Astrocyte of the cerebellum (primary cell): ENCODE measurements around the gene CSMD2.
A peak's percentile ranks its signal among the peaks of the same experiment; 100 is the strongest.
"Not testable (repeated sequence)": the region's sequence is repeated elsewhere in the genome, so short reads cannot be mapped to it uniquely, and the experiment has no call there.

Experiments used
- DNase-seq: peaks from one replicate; pipeline ENCODE4 v3.0.0-alpha.2; 2011; ENCODE audit warnings: low read depth
- H3K4me3 ChIP-seq: 2 replicates; pipeline ENCODE4 v1.5.1; 2011; ENCODE audit warnings: mild to moderate bottlenecking, low read depth, low read length, moderate library complexity
- CTCF ChIP-seq: IDR thresholded peaks from 2 replicates; pipeline ENCODE4 v1.5.1; 2012; ENCODE audit warnings: low read length, low read depth, moderate library complexity, mild to moderate bottlenecking; ENCODE audit errors: missing control alignments
- in situ Hi-C: cut with HindIII; loops from 2 replicates; pipeline ENCODE4 v1.10.0; 2017; ENCODE audit warnings: low sequenced_read_pairs

CSMD2 gene

DNA sequence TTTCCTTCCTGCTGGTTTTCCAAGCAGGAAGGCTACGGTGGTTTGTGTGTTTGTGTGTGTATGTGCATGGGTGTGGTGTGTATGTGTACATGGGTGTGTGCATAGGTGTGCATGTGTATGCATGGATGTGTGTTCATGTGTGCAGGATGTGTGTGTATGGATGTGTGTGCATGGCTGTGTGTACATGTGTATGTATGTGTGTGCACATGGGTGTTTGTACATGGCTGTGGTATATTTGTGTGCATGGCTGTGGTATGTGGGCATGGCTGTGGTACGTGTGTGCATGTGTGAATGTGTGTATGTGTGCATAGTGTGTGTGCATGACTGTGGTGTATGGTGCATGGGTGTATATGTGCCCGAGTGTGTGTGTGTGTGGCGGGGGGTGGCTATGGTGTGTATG is 24.0 kb upstream of the CSMD2 start:
- no peak for TF ChIP-seq CTCF
- H3K4me3 ChIP-seq, result no peak overlapping the region
- DNase-seq, result no peak
- in situ Hi-C loops, result no loop called here

GRCh38 chr1:34188418-34188817 is 23.4 kb upstream of the CSMD2 start:
- no peak overlapping the region for H3K4me3 ChIP-seq
- TF ChIP-seq CTCF, result no peak
- no peak for DNase-seq
- in situ Hi-C loops, result no loop called here

DNA sequence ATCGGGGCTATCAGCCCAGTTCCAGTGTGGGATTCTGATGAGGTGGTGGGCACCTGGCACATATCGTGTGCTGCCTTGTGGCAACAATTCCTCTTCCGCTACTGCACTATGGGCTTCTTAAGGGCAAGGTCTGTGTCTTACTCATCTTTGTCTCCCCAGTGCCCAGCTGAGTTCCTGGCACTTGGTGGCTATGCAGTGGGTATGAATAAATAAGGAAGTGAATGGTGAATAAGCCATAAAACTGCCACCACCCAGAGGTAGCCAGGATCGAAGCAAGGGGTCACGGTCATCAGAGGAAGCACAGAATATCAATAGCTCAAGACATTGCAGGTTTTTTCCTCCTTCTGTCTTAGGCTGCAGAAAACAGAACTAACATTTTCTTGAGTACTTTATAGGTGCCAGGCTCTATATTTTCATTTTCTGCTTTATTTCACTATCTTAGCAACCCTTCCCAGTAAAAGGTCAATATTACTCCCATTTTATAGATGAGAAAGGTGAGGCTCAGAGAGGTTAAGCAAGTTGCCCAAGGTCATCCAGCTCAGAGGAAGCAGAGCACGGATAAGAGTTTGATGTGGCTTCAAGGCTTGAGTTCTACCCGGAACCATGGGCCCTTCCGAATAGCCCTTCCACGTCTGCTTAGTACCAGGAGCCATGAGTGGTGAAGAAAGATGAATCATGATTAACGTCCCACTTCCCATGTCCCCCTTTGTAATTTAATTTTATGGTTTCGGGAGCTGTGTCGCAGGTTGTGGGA is 21.9 kb upstream of the CSMD2 start:
- H3K4me3 ChIP-seq, result no peak overlapping the region
- in situ Hi-C loops, result no loop called here
- TF ChIP-seq CTCF, result no peak
- no peak for DNase-seq

DNA sequence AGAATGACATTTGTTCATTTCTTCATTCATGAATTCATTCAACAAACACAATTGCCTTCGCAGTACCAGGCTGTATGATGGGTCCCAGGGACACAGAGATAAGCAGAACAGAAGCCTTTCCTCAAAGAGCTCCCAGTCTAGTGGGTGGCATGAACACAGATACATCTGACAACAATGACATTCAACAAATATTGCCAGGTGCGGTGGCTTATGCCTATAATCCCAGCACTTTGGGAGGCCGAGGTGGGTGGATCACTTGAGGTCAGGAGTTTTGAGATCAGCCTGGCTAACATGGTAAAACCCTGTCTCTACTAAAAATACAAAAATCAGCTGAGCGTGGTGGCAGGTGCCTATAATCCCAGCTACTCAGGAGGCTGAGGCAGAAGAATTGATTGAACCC is 18.4 kb upstream of the CSMD2 start:
- in situ Hi-C loops, DNase-seq, H3K4me3 ChIP-seq: not testable (repeated sequence)

DNA sequence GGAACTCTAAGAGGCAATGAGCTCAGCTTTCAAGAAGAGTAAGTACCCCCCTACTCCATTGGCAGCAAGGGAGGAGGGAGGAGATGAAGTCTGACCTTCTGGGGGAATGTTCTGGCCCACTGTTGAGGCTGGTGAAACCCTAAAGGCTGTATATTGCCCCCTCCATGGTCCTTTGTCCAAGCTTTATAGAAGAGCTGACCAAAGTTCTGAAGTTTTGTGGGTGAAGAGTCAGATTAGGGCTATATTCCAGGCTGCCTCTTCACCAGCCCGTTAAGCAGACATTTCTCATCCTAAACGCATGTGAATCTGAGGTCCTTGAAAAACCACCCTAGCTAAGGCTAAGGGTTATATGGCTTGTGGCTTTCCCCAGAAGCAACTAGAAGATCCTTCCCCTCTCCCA is 13.0 kb upstream of the CSMD2 start:
- no peak for DNase-seq
- no peak overlapping the region for H3K4me3 ChIP-seq
- no peak for TF ChIP-seq CTCF
- in situ Hi-C loops, result no loop called here

DNA sequence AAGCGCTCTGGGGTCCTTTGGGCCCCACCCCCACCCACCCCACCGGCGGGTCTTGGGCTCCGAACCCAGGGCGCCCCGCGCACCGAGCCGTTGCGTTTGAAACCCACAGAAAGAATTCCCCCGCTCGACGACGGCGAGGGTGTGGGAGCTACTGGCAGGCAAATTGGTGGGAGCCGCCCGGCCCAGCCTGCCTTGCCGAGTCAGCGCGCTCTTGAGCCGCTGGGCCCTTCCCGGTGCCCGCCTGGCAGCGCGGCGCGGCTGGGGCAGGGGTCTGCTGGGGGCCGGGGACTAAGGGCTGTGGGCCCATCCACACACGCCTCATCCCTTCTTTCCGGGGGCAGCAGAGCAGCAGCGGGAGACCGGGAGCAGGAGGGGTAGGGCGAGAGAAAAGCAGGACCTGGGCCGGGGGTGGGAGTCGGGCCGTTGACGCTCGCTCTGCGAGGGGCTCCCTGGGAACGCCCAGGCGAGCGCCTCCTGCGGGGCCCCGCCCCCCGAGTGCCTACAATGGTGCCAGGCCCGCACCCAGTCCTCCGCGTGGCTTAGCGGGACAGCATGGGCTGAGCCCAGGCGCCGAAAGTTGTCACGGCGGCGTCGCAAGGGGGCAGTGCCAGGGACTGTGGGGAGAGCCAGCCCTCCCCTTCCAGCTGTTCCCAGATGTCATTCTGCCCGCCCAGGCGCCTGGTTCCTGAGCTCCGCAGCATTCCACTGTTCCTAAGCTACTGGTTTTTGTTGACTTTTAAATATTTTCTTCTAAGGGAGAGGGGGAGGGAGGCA is 12.0 kb upstream of the CSMD2 start, which contains the start of gene C1orf94:
Gene C1orf94 (plus strand): TSS at position 78 of the 774 bp plus-strand sequence. CDS start 883 bp downstream, outside the sequence.
- in situ Hi-C loops, result no loop called here

More for the DNA sequence above, 12.0 kb upstream of the CSMD2 start, which contains the start of gene C1orf94:
- H3K4me3 ChIP-seq, result peak within 1 kb of the TSS; percentile 3
- DNase-seq, result no peak
- no peak for TF ChIP-seq CTCF
